ENCODE data around the gene ANKRD33B.
"Not testable (repeated sequence)": the region's sequence is repeated elsewhere in the genome, so short reads cannot be mapped to it uniquely, and the experiment has no call there.

Gene ANKRD33B

GRCh38 chr5:10596310-10596703 is 32.4 kb downstream of the ANKRD33B start:
- DNase-seq = no peak

- DNase-seq = no peak
Measured at GRCh38 chr5:10596886-10597451, 33.1 kb downstream of the ANKRD33B start.

- DNase-seq = no peak
Measured at GRCh38 chr5:10599113-10599512, 35.2 kb downstream of the ANKRD33B start.

- no peak for DNase-seq
Measured at GRCh38 chr5:10599862-10600284, 36.0 kb downstream of the ANKRD33B start.

- no peak for DNase-seq
Measured at GRCh38 chr5:10600626-10601245, 36.9 kb downstream of the ANKRD33B start.

- DNase-seq = peak; percentile 91
Measured at GRCh38 chr5:10601246-10602030, 37.6 kb downstream of the ANKRD33B start.

- no peak for DNase-seq
Measured at GRCh38 chr5:10602031-10602806, 38.3 kb downstream of the ANKRD33B start.

GRCh38 chr5:10604975-10605374 is 41.1 kb downstream of the ANKRD33B start:
- DNase-seq = no peak

- DNase-seq = not testable (repeated sequence)
Measured at GRCh38 chr5:10606632-10607022, 42.8 kb downstream of the ANKRD33B start.

- DNase-seq = peak; percentile 23
Measured at GRCh38 chr5:10607023-10607665, 43.3 kb downstream of the ANKRD33B start.

- DNase-seq = no peak
Measured at GRCh38 chr5:10607666-10608073, 43.8 kb downstream of the ANKRD33B start.

- not testable (repeated sequence) for DNase-seq
Measured at GRCh38 chr5:10608081-10608480, 44.2 kb downstream of the ANKRD33B start.

GRCh38 chr5:10610058-10610457 is 46.2 kb downstream of the ANKRD33B start:
- no peak for DNase-seq

GRCh38 chr5:10611290-10611689 is 47.4 kb downstream of the ANKRD33B start:
- DNase-seq = no peak

- no peak for DNase-seq
Measured at GRCh38 chr5:10612251-10612650, 48.4 kb downstream of the ANKRD33B start.

- DNase-seq = no peak
Measured at GRCh38 chr5:10615693-10616092, 51.8 kb downstream of the ANKRD33B start.

GRCh38 chr5:10617103-10617502 is 53.2 kb downstream of the ANKRD33B start:
- DNase-seq = no peak

GRCh38 chr5:10618311-10618710 is 54.4 kb downstream of the ANKRD33B start:
- DNase-seq = no peak

- DNase-seq = no peak
Measured at GRCh38 chr5:10619649-10620048, 55.8 kb downstream of the ANKRD33B start.

- DNase-seq = no peak
Measured at GRCh38 chr5:10620346-10620745, 56.5 kb downstream of the ANKRD33B start.

- DNase-seq = no peak
Measured at GRCh38 chr5:10621832-10622231, 58.0 kb downstream of the ANKRD33B start.

- no peak for DNase-seq
Measured at GRCh38 chr5:10622810-10623209, 58.9 kb downstream of the ANKRD33B start.

Measured in DMS79 treated with DMSO at 0.1 percent for 48 hours (cell line).